K562 (cell line): ENCODE measurements around the gene SPTBN5.

Experiments
- MIER1 ChIP-seq: fragments of 450-650 bp; IDR thresholded peaks from 2 replicates; pipeline ENCODE4 v1.6.1; 2016; ENCODE audit warnings: antibody characterized with exemption, mild to moderate bottlenecking, low read depth
- RAD21 ChIP-seq, 2 experiments: fragments of 250-450 bp in 1 of 2; fragments of 450-650 bp in 1 of 2; sonication (Bioruptor Pico) in 1 of 2; formaldehyde crosslinking in 1 of 2; IDR thresholded peaks in 1 of 2; conservative IDR thresholded peaks in 1 of 2; 2 replicates each; pipeline versions ENCODE4 v1.4.0 to v1.8.0; 2020 to 2022; ENCODE audit warnings: mild to moderate bottlenecking in 2 of 2, moderate library complexity in 1 of 2
- RFX5 ChIP-seq: IDR thresholded peaks from 2 replicates; pipeline ENCODE4 v1.6.1; 2011; ENCODE audit warnings: low read depth, mild to moderate bottlenecking, improper control_type of control experiment, low read length
- TCF7 ChIP-seq: sonication (generic); IDR thresholded peaks from 2 replicates; pipeline ENCODE4 v1.6.1; 2016; ENCODE audit warnings: antibody characterized with exemption, borderline replicate concordance
- U2AF1 ChIP-seq: fragments of 200-400 bp; formaldehyde crosslinking; optimal IDR thresholded peaks from 2 replicates; pipeline ENCODE3; 2017; ENCODE audit warnings: mild to moderate bottlenecking, low read depth, low read length, moderate library complexity
- USF2 ChIP-seq: sonication (generic); formaldehyde crosslinking; IDR thresholded peaks from 2 replicates; pipeline ENCODE4 v1.5.0; 2020; ENCODE audit warnings: missing genetic modification reagents
- XRCC5 ChIP-seq: fragments of 200-400 bp; formaldehyde crosslinking; IDR thresholded peaks from 2 replicates; pipeline ENCODE4 v1.6.1; 2017; ENCODE audit warnings: low read depth, mild to moderate bottlenecking, low read length
- ZNF24 ChIP-seq: fragments of 450-650 bp; IDR thresholded peaks from 2 replicates; pipeline ENCODE4 v1.6.1; 2016

- TF ChIP-seq ZNF24 (no peak), TCF7 (no peak), RAD21 (CRISPR knock-in tag; conservative IDR thresholded peaks at IDR 0.05 in 1 of 2, IDR thresholded peaks at IDR 0.05 in 1 of 2) (no peak), USF2 (no peak), U2AF1 (no peak), RFX5 (no peak), XRCC5 (no peak), MIER1 (no peak)
These were observed 27.6 kb downstream of the SPTBN5 start for GRCh38 chr15:41866263-41866703.
